AG10803 (cell line): ENCODE measurements around the gene VPS33B.

Experiments
- DNase-seq: peaks from one replicate; pipeline ENCODE4 v3.0.0; 2010; ENCODE audit warnings: low read depth
- H3K4me3 ChIP-seq: 2 replicates; pipeline ENCODE4 v1.5.1; 2011; ENCODE audit warnings: mild to moderate bottlenecking, low read length, control low read depth
- CTCF ChIP-seq: conservative IDR thresholded peaks from 2 replicates; pipeline ENCODE4 v1.5.1; 2011; ENCODE audit warnings: mild to moderate bottlenecking, low read length, control low read depth, inconsistent platforms

The VPS33B gene

DNA sequence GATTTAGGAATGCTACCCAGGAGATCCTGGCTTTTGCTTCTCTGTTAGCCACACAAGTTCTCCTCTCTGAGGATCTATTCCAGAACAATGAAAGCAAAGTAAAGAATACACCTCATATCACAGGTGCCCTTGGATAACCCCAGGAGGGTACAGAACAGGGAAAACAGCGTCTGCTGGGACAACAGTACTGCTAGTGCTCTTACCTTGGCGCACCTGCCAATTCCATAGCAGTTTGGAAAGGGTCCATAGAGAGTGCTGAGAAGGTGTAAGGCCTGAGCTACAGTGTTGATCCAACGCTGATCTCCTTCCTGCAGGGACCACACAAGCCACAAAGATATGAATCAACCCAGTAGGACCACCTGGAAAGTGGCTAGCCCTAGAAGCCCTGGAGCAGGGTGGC lies 15.1 kb downstream of the VPS33B start:
- DNase-seq = no peak
- TF ChIP-seq CTCF = no peak
- H3K4me3 ChIP-seq = no peak overlapping the region

- no peak for TF ChIP-seq CTCF
- no peak overlapping the region for H3K4me3 ChIP-seq
- no peak for DNase-seq
Observed at GRCh38 chr15:91001209-91001608, 21.2 kb downstream of the VPS33B start.

DNA sequence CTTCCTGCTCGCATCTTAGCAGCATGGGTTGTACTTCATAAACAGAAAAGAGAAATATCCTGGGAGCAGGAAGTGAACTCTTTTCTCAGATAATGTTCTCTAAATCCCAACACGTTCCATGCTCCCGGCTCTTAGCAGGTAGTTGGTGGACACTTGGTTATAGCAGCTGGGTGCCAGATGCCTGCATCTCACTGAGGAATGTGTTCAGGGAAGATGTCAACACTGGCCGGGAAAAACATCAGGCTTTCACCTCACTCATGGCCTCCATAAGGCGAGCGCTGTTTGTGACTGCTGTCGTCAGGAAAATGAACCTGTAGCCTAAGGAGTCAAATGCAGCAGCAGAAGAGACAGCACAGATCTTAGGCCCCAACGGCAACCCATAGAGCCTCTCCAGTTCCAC lies 23.7 kb downstream of the VPS33B start:
- no peak for TF ChIP-seq CTCF
- DNase-seq = no peak
- H3K4me3 ChIP-seq = no peak overlapping the region

DNA sequence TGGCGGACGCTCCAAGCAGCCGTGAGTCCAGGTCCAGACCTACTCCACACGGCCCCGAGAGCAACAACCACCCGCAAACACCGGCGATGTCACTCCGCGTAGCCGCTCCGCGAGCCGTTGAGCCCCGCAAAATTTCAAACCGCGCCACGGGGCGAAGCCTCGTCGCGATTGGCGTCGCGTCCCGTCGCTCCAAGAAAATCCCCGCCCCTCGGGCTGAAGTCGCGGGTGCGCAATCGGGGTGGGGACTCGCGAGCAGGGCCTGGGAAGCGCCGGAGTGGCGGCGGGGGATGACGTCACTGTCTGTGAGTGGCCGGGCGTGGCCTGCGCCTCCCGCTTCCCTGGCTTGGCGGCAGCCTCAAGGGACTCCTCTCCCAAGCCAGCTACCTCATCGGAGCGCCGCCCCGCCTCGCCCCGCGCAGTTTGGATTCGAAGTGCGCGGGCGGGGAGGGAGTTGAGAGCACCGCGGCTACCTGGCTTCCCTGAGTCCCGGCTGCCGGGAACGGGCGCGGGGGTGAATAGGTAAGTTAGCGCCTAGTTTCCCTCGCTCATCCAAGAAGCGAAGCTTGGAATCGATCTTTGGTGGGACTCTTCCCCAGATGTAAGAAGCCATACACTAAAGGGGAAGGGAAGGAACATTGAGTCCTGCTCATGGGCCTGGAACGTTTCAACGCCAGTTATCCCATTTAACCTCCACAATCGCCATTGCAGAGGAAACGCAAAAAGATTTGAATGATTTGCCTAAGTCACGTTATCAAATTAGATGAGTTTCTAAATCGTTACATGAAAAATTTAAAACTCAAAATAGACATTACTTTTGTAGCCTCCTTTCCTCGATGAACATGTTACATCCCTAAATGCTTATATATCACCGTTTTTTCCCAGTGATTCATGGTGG lies 27.7 kb downstream of the VPS33B start, which contains the start of gene PRC1:
Gene PRC1, minus strand, starts transcription at position 119 of the 895 bp plus-strand sequence. Its CDS starts 118 bp downstream, at position 1.
- peak; percentile 96 for DNase-seq
- TF ChIP-seq CTCF = no peak

DNA sequence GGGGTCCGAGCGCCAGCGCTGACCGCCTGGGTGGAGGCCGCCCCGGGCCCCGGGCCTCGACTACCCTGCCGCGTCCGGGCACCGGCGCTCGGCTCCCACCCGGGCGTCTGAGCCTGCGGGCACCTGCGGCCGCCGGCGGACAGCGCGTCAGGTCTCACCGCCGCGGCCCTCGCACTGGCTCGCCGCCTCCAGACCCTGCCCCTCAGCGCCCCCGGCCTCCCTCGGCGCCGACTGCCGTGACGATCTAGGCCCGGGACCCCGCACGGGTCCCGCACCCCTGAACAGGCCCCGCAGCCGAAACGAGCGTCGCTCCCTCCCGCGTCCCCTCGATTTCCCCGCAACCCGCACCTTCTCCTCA lies 28.4 kb downstream of the VPS33B start:
- TF ChIP-seq CTCF = no peak
- DNase-seq = no peak
- H3K4me3 ChIP-seq = peak overlapping the region; percentile 95

More for the DNA sequence above, 27.7 kb downstream of the VPS33B start, which contains the start of gene PRC1:
- H3K4me3 ChIP-seq = peak within 1 kb of the TSS; percentile 95

DNA sequence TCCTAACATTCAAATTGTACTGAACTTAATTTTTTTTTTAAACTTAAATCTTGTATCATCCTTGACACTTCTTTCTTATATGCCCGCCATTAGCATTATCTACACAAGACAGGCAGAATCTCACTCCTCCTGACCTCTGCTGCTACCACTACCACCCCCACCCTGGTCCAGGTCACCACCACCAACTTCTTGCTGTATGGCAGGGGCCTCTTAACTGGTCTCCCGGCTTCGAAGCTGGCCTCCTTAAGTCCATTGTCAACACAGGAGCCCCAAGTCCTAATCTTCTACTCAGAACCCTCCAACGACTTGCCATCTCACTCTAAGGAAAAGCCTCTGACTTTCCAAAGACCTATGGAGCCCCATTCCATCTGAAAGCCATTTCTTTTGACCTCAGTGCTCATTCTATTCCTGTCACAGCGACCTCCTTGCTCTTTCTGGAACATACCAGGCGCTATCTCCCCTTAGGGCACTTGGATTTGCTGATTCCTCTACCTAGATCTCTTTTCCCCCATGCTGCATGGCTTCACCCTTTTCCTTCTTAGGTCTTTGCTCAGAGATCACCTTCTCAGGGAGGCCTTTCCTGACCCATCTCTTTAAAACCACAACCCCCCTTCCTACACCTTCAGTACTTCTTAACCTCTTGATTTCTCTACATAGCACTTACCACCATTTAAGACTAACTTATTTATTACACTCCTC lies 30.7 kb downstream of the VPS33B start:
- DNase-seq = no peak
- no peak for TF ChIP-seq CTCF
- H3K4me3 ChIP-seq = no peak overlapping the region
